Sigmoid colon (tissue), 7 donors: ENCODE data around the gene TPI1. TPM values are rescaled to one million over a fixed set of nuclear protein-coding genes. Genes with fewer than 3 reads are reported as not detected.
"Not testable (repeated sequence)": the region's sequence is repeated elsewhere in the genome, so short reads cannot be mapped to it uniquely, and the experiment has no call there.

ENCODE experiments used
- DNase-seq: peaks from one replicate; pipeline ENCODE4 v3.0.0-alpha.2; 2019
- H3K27ac ChIP-seq, 4 donors: fragments of 200-600 bp; sonication (generic); one replicate each; pipeline ENCODE4 v1.5.1; 2016 to 2019; ENCODE audit warnings: mild to moderate bottlenecking in 1 of 4
- H3K27me3 ChIP-seq, 3 donors: fragments of 200-600 bp; sonication (generic); one replicate each; pipeline ENCODE4 v1.5.1; 2019; ENCODE audit warnings: mild to moderate bottlenecking in 1 of 3
- H3K36me3 ChIP-seq, 4 donors: fragments of 200-600 bp; sonication (generic); one replicate each; pipeline ENCODE4 v1.5.1; 2016 to 2019
- H3K4me1 ChIP-seq, 4 donors: fragments of 200-600 bp; sonication (generic); one replicate each; pipeline ENCODE4 v1.5.1; 2017 to 2019
- H3K4me3 ChIP-seq, 4 donors: fragments of 200-600 bp; sonication (generic); one replicate each; pipeline ENCODE4 v1.5.1; 2017 to 2019; ENCODE audit warnings: mild to moderate bottlenecking in 2 of 4, moderate library complexity in 1 of 4
- H3K9me3 ChIP-seq, 4 donors: fragments of 200-600 bp in 3 of 4; sonication (generic) in 3 of 4; one replicate each; pipeline versions ENCODE4 v1.5.1 to v1.6.1; 2013 to 2019
- EP300 ChIP-seq, 4 donors: sonication (generic); formaldehyde crosslinking; IDR thresholded peaks; one replicate each; pipeline ENCODE4 v1.6.1; 2017; ENCODE audit warnings: antibody characterized with exemption in 4 of 4
- POLR2A ChIP-seq, 2 donors: fragments of 450-650 bp; IDR thresholded peaks; one replicate each; pipeline ENCODE4 v1.6.1; 2016; ENCODE audit warnings: antibody characterized with exemption in 2 of 2, mild to moderate bottlenecking in 2 of 2, moderate library complexity in 2 of 2
- POLR2AphosphoS5 ChIP-seq, 4 donors: sonication (generic); formaldehyde crosslinking; IDR thresholded peaks; one replicate each; pipeline ENCODE4 v1.6.1; 2017; ENCODE audit warnings: antibody characterized with exemption in 4 of 4
- WGBS, 2 donors: extraction: QIAGEN DNeasy Blood & Tissue Kit; methylation state at CpG; one replicate each; pipeline ENCODE4 v1.1.7; 2013; 5-methylcytosine and 5-hydroxymethylcytosine counted together
- intact Hi-C: fragments of 100-400 bp; cut with DNase I; formaldehyde crosslinking; loops from one replicate; pipeline ENCODE4 v1.15.1; 2023
- polyA plus RNA-seq, 3 donors: library from polyadenylated mRNA; stranded (reverse); fragments of 200-250 nt; gene quantifications; one replicate each; pipeline ENCODE4 v1.2.3, GENCODE V29; 2013
- total RNA-seq, 4 donors: library from RNA; depleted of rRNA; stranded (reverse); fragments of >200 nt; gene quantifications; one replicate each; pipeline ENCODE4 v1.1.0, GENCODE V29; 2016
- TF ChIP-seq, protein P1 (sequence below), 4 experiments: fragments of 450-650 bp in 3 of 4; fragments of 200-600 bp in 1 of 4; IDR thresholded peaks; one replicate each; pipeline ENCODE4 v1.5.1; 2016 to 2019; ENCODE audit warnings: antibody characterized with exemption in 4 of 4, mild to moderate bottlenecking in 3 of 4, moderate library complexity in 2 of 4
- donor health status: healthy with polysubstance abuse.
- donor health status: Bipolar disorder and iron deficiency.
- donor health status: healthy.

TPI1 gene
- total and polyA plus RNA-seq, 7 donors, result 194 to 994 (median 345) TPM

GRCh38 chr12:6873094-6874014 is 6.0 kb downstream of the TPI1 start, which contains the start of gene SPSB2:
Gene SPSB2 (minus strand): TSS chr12:6873303. CDS start chr12:6872901, 402 bp downstream.
- TF ChIP-seq, protein P1, sequence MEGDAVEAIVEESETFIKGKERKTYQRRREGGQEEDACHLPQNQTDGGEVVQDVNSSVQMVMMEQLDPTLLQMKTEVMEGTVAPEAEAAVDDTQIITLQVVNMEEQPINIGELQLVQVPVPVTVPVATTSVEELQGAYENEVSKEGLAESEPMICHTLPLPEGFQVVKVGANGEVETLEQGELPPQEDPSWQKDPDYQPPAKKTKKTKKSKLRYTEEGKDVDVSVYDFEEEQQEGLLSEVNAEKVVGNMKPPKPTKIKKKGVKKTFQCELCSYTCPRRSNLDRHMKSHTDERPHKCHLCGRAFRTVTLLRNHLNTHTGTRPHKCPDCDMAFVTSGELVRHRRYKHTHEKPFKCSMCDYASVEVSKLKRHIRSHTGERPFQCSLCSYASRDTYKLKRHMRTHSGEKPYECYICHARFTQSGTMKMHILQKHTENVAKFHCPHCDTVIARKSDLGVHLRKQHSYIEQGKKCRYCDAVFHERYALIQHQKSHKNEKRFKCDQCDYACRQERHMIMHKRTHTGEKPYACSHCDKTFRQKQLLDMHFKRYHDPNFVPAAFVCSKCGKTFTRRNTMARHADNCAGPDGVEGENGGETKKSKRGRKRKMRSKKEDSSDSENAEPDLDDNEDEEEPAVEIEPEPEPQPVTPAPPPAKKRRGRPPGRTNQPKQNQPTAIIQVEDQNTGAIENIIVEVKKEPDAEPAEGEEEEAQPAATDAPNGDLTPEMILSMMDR (IDR thresholded peaks at IDR 0.05), result no peak
- no peak for TF ChIP-seq EP300 (IDR thresholded peaks at IDR 0.05)
- TF ChIP-seq POLR2AphosphoS5 (IDR thresholded peaks at IDR 0.05), result peak; percentile 79 to 90 (median 86)
- TF ChIP-seq POLR2A (IDR thresholded peaks at IDR 0.05), result peak; percentile 72 to 74
- H3K27me3 ChIP-seq, result no peaks in the 10 kb centered on the region
- peaks cover 6 to 28% (median 19%) of the 10 kb centered on the region in 4 donors for H3K36me3 ChIP-seq
- H3K9me3 ChIP-seq, result no peaks in the 10 kb centered on the region
- intact Hi-C loops, result loop anchor here (1.0 to 5.0 kb wide), 3 partner anchors 18 to 64 kb away; no protein-coding TSS in a partner anchor
- 1% methylated on average over 66 of the region's 66 CpGs for WGBS, 2 donors
- H3K4me3 ChIP-seq, result peak within 1 kb of the TSS; percentile 62 to 85 (median 74)
- H3K27ac ChIP-seq, result peak within 1 kb of the TSS; percentile 84 to 90 (median 88)
- DNase-seq, result peak; percentile 99
- H3K4me1 ChIP-seq, result peaks cover 0 to 54% (median 41%) of the 10 kb centered on the region in 4 donors

DNA sequence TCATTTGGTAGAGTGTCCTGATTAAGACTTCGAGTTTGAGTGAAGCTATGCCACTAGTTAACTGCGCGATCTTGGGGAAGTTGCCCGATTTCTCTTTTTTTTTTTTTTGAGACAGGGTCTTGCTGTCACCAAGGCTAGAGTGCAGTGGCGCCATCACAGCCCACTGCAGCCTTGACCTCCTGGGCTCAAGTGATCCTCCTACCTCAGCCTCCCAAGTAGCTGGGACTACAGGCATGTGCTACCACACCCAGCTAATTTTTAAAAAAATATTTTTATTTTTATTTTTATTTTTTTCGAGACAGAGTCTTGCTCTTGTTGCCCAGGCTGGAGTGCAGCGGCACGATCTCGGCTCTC is 6.7 kb downstream of the TPI1 start:
- H3K9me3 ChIP-seq, H3K27me3 ChIP-seq, DNase-seq: not testable (repeated sequence)
- intact Hi-C loops, result loop anchor here (5.0 kb wide), 2 partner anchors 33 to 63 kb away; no protein-coding TSS in a partner anchor
- 46 to 55% methylated on average over 9 of the region's 9 CpGs for WGBS, 2 donors
- Histone ChIP-seq H3K36me3 (peaks cover 6 to 28% (median 19%) of the 10 kb centered on the region in 4 donors), H3K4me1 (peaks cover 0 to 48% (median 34%) of the 10 kb centered on the region in 4 donors), H3K27ac (peak overlapping the region; percentile 84 to 90 (median 88)), H3K4me3 (peak overlapping the region; percentile 62 to 85 (median 74))

DNA sequence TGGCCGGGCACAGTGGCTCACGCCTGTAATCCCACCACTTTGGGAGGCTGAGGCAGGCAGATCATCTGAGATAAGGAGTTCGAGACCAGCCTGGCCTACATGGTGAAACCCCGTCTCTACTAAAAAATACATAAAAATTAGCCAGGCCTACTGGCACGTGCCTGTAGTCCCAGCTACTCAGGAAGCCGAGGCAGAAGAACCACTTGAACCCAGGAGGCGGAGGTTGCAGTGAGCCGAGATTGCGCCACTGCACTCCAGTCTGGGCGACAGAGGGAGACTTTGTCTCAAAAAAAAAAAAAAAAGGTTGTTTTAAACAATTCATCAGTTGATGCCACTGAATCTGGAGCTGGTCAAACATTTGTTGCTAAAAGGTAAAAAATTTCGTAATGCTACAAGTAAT is 12.5 kb downstream of the TPI1 start:
- H3K27me3 ChIP-seq, H3K9me3 ChIP-seq, H3K27ac ChIP-seq, DNase-seq, H3K4me3 ChIP-seq, H3K4me1 ChIP-seq, intact Hi-C loops: not testable (repeated sequence)
- WGBS, 2 donors, result 89% methylated on average over 11 of the region's 11 CpGs
- peaks cover 0 to 16% (median 2%) of the 10 kb centered on the region in 4 donors for H3K36me3 ChIP-seq

DNA sequence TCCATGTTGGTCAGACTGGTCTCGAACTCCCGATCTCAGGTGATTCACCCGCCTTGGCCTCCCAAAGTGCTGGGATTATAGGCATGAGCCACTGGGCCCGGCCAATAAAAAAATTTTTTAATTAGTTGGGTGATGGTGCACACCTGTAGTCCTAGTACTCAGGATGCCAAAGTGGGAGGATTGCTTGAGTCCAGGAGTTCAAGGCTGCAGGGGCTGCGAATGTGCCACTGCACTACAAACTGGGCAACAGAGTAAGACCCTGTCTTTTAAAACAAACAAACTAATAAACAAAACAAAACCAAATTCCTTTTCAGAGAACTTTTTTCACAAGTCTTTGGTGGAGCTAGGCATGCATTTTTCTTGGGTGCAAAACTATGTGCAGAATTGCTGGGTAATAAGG is 15.9 kb downstream of the TPI1 start:
- intact Hi-C loops, result no loop called here

DNA sequence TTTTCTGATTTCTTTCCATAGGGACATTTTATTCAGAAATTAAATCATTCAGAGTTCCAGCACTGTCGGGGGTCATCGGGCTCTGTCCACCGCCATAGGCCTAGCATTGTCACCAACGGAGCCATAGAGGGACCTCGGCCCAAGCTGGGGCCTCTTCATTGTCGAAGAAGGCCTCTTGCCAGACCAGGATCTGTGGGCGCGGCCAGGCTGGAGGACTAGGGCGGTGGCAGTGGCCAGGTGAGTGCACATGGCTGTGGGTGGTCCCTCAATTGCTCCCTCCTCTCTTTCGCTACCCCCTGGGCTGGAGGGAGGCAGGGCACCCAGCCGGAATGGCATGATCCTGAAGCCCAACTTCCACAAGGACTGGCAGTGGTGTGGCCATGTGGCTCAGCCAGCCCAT is 16.4 kb downstream of the TPI1 start:
- H3K36me3 ChIP-seq, result peaks cover 0 to 16% (median 2%) of the 10 kb centered on the region in 4 donors
- intact Hi-C loops, result no loop called here
- 89 to 95% methylated on average over 11 of the region's 11 CpGs for WGBS, 2 donors

More for the DNA sequence above, 15.9 kb downstream of the TPI1 start:
- no peaks in the 10 kb centered on the region for H3K9me3 ChIP-seq
- no peaks in the 10 kb centered on the region for H3K27me3 ChIP-seq
- WGBS, 2 donors, result 94 to 96% methylated on average over 5 of the region's 5 CpGs
- no peak for DNase-seq
- TF ChIP-seq POLR2AphosphoS5 (IDR thresholded peaks at IDR 0.05) (no peak), POLR2A (IDR thresholded peaks at IDR 0.05) (no peak), EP300 (IDR thresholded peaks at IDR 0.05) (no peak)
- TF ChIP-seq, protein P1 (IDR thresholded peaks at IDR 0.05), result no peak
- no peak overlapping the region for H3K27ac ChIP-seq
- no peak overlapping the region for H3K4me3 ChIP-seq
- no peaks in the 10 kb centered on the region for H3K4me1 ChIP-seq
- peaks cover 0 to 16% (median 2%) of the 10 kb centered on the region in 4 donors for H3K36me3 ChIP-seq

More for the DNA sequence above, 16.4 kb downstream of the TPI1 start:
- DNase-seq, result no peak
- TF ChIP-seq, protein P1 (IDR thresholded peaks at IDR 0.05), result no peak
- TF ChIP-seq EP300 (IDR thresholded peaks at IDR 0.05), result no peak
- no peak for TF ChIP-seq POLR2AphosphoS5 (IDR thresholded peaks at IDR 0.05)
- TF ChIP-seq POLR2A (IDR thresholded peaks at IDR 0.05), result no peak
- Histone ChIP-seq H3K27me3 (no peaks in the 10 kb centered on the region), H3K4me1 (no peaks in the 10 kb centered on the region), H3K4me3 (no peak overlapping the region), H3K27ac (no peak overlapping the region), H3K9me3 (no peaks in the 10 kb centered on the region)
